Stimulated activated CD4-positive, alpha-beta T cell treated with anti-CD3 and anti-CD28 coated beads, TNF-alpha, amount 100 ng/mL, for 4 hours (primary cell): Measurements from ENCODE around the gene MTARC2.

Source experiments
- DNase-seq, 3 experiments: peaks; one replicate each; pipeline ENCODE4 v3.0.0-alpha.2; 2020; ENCODE audit warnings: low read depth in 3 of 3

The MTARC2 gene

GRCh38 chr1:220800262-220800661 is 52.1 kb downstream of the MTARC2 start:
- no peak for DNase-seq

- no peak for DNase-seq
These were observed 55.5 kb downstream of the MTARC2 start for GRCh38 chr1:220803401-220804201.

- DNase-seq, result no peak
These were observed 56.1 kb downstream of the MTARC2 start for GRCh38 chr1:220804202-220804586.

GRCh38 chr1:220806408-220806807 is 58.3 kb downstream of the MTARC2 start:
- no peak for DNase-seq

- no peak for DNase-seq
These were observed 59.6 kb downstream of the MTARC2 start for GRCh38 chr1:220807726-220808125.

- no peak for DNase-seq
These were observed 60.4 kb downstream of the MTARC2 start for GRCh38 chr1:220808345-220809186.

GRCh38 chr1:220809187-220809550 is 61.0 kb downstream of the MTARC2 start:
- DNase-seq, result no peak

GRCh38 chr1:220809704-220810103 is 61.6 kb downstream of the MTARC2 start:
- no peak for DNase-seq

GRCh38 chr1:220810179-220810653 is 62.1 kb downstream of the MTARC2 start:
- peak; percentile 29 to 45 (median 42) for DNase-seq

- no peak for DNase-seq
These were observed 62.8 kb downstream of the MTARC2 start for GRCh38 chr1:220810963-220811362.

GRCh38 chr1:220811695-220812094 is 63.6 kb downstream of the MTARC2 start:
- no peak for DNase-seq

GRCh38 chr1:220812308-220812707 is 64.2 kb downstream of the MTARC2 start:
- no peak for DNase-seq

GRCh38 chr1:220813013-220813412 is 64.9 kb downstream of the MTARC2 start:
- no peak for DNase-seq

- DNase-seq, result no peak
These were observed 67.3 kb downstream of the MTARC2 start for GRCh38 chr1:220815409-220815808.

- no peak for DNase-seq
These were observed 69.8 kb downstream of the MTARC2 start for GRCh38 chr1:220817907-220818306.

- no peak for DNase-seq
These were observed 70.5 kb downstream of the MTARC2 start for GRCh38 chr1:220818421-220819173.

GRCh38 chr1:220819467-220820026 is 71.4 kb downstream of the MTARC2 start:
- no peak for DNase-seq

- DNase-seq, result no peak
These were observed 76.2 kb downstream of the MTARC2 start for GRCh38 chr1:220824031-220824989.

- DNase-seq, result no peak
These were observed 77.9 kb downstream of the MTARC2 start for GRCh38 chr1:220825819-220826551.

- no peak for DNase-seq
These were observed 78.6 kb downstream of the MTARC2 start for GRCh38 chr1:220826729-220827128.
